Kidney epithelial cell (primary cell): ENCODE data around the gene KRTAP12-4. TPM values are rescaled to one million over a fixed set of nuclear protein-coding genes. Genes with fewer than 3 reads are reported as not detected.

Experiments used
- DNase-seq: peaks from one replicate; pipeline ENCODE4 v3.0.0-alpha.2; 2010; ENCODE audit warnings: low read depth
- H3K27me3 ChIP-seq: 2 replicates; pipeline ENCODE4 v1.6.0; 2011; ENCODE audit warnings: low read length; ENCODE audit not compliant: control insufficient read depth, insufficient read depth
- H3K36me3 ChIP-seq: 2 replicates; pipeline ENCODE4 v1.5.1; 2011; ENCODE audit warnings: low read length; ENCODE audit not compliant: control insufficient read depth, insufficient read depth
- H3K4me3 ChIP-seq: 2 replicates; pipeline ENCODE4 v1.5.1; 2011; ENCODE audit warnings: low read depth, mild to moderate bottlenecking, control low read depth, low read length
- CTCF ChIP-seq: IDR thresholded peaks from 2 replicates; pipeline ENCODE4 v1.5.1; 2011; ENCODE audit warnings: mild to moderate bottlenecking, moderate library complexity, low read length, control low read depth, inconsistent platforms; ENCODE audit not compliant: insufficient read depth, poor library complexity, severe bottlenecking
- total RNA-seq: library from RNA; depleted of rRNA; stranded (reverse); fragments of >200 nt; gene quantifications from 2 replicates; pipeline ENCODE4 v1.2.3, GENCODE V29; 2015

The KRTAP12-4 gene
- total RNA-seq, 1 donor from 2014 or later, result not detected

GRCh38 chr21:44626673-44627143, 27.8 kb downstream of the KRTAP12-4 start, which contains the start of gene KRTAP10-9:
TSS of gene KRTAP10-9 (plus strand) at chr21:44627093. CDS start at chr21:44627172, 79 bp downstream.
- no peak for TF ChIP-seq CTCF
- DNase-seq, result no peak
- Histone ChIP-seq H3K27me3 (no peaks in the 10 kb centered on the region), H3K4me3 (no peak within 1 kb of the TSS), H3K36me3 (no peaks in the 10 kb centered on the region)

- Histone ChIP-seq H3K36me3 (no peaks in the 10 kb centered on the region), H3K4me3 (no peak overlapping the region), H3K27me3 (no peaks in the 10 kb centered on the region)
- no peak for TF ChIP-seq CTCF
- no peak for DNase-seq
Measured at GRCh38 chr21:44626262-44626661, 28.2 kb downstream of the KRTAP12-4 start.

GRCh38 chr21:44625756-44626155, 28.7 kb downstream of the KRTAP12-4 start:
- TF ChIP-seq CTCF, result no peak
- Histone ChIP-seq H3K36me3 (no peaks in the 10 kb centered on the region), H3K4me3 (no peak overlapping the region), H3K27me3 (no peaks in the 10 kb centered on the region)
- DNase-seq, result no peak

GRCh38 chr21:44623575-44623974, 30.9 kb downstream of the KRTAP12-4 start:
- TF ChIP-seq CTCF, result no peak
- Histone ChIP-seq H3K36me3 (no peaks in the 10 kb centered on the region), H3K27me3 (no peaks in the 10 kb centered on the region), H3K4me3 (no peak overlapping the region)
- no peak for DNase-seq

- Histone ChIP-seq H3K4me3 (no peak overlapping the region), H3K36me3 (no peaks in the 10 kb centered on the region), H3K27me3 (peaks cover 6% of the 10 kb centered on the region)
- TF ChIP-seq CTCF, result no peak
- DNase-seq, result no peak
Measured at GRCh38 chr21:44619886-44620285, 34.6 kb downstream of the KRTAP12-4 start.

- TF ChIP-seq CTCF, result no peak
- H3K27me3 ChIP-seq, result peaks cover 6% of the 10 kb centered on the region
- DNase-seq, result no peak
- H3K4me3 ChIP-seq, result no peak overlapping the region
- H3K36me3 ChIP-seq, result no peaks in the 10 kb centered on the region
Measured at GRCh38 chr21:44618909-44619308, 35.5 kb downstream of the KRTAP12-4 start.
